Gastrocnemius medialis (tissue), 4 donors: Measurements from ENCODE around the gene MCM3AP. TPM values are rescaled to one million over a fixed set of nuclear protein-coding genes. Genes with fewer than 3 reads are reported as not detected.

Experiments
- ATAC-seq, 2 donors: fragments of 150-250 bp; one replicate each; pipeline ENCODE4 v1.9.1; 2016
- DNase-seq, 2 donors: peaks; one replicate each; pipeline ENCODE4 v3.0.0-alpha.2; 2019
- H3K27ac ChIP-seq, 4 donors: fragments of 200-600 bp; sonication (generic); 1 replicate in 1 of 4; 2 replicates in 3 of 4; pipeline ENCODE4 v1.5.1; 2016 to 2018; ENCODE audit warnings: mild to moderate bottlenecking in 2 of 4, moderate library complexity in 1 of 4
- H3K27me3 ChIP-seq, 3 donors: fragments of 200-600 bp; sonication (generic) in 2 of 3; 1 replicate in 1 of 3; 2 replicates in 2 of 3; pipeline versions ENCODE4 v1.5.1 to v1.6.0; 2016 to 2019; ENCODE audit warnings: mild to moderate bottlenecking in 1 of 3, moderate library complexity in 1 of 3
- H3K36me3 ChIP-seq, 2 donors: fragments of 200-600 bp; sonication (generic) in 1 of 2; one replicate each; pipeline ENCODE4 v1.5.1; 2017 to 2018
- H3K4me1 ChIP-seq, 2 donors: fragments of 200-600 bp; sonication (generic) in 1 of 2; one replicate each; pipeline ENCODE4 v1.5.1; 2016 to 2017; ENCODE audit warnings: mild to moderate bottlenecking in 2 of 2
- H3K4me3 ChIP-seq, 4 donors: fragments of 200-600 bp; sonication (generic) in 3 of 4; 1 replicate in 1 of 4; 2 replicates in 3 of 4; pipeline ENCODE4 v1.5.1; 2016 to 2019; ENCODE audit warnings: mild to moderate bottlenecking in 2 of 4
- H3K9me3 ChIP-seq, 3 donors: fragments of 200-600 bp; sonication (generic) in 2 of 3; 1 replicate in 1 of 3; 2 replicates in 2 of 3; pipeline ENCODE4 v1.5.1; 2016 to 2019
- CTCF ChIP-seq, 5 experiments: fragments of 450-650 bp in 3 of 5; fragments of 200-600 bp in 2 of 5; sonication (generic) in 2 of 5; IDR thresholded peaks in 4 of 5; conservative IDR thresholded peaks in 1 of 5; 1 replicate in 4 of 5; 2 replicates in 1 of 5; pipeline ENCODE4 v1.5.1; 2016 to 2019; ENCODE audit warnings: antibody characterized with exemption in 5 of 5, mild to moderate bottlenecking in 3 of 5, moderate library complexity in 3 of 5
- POLR2A ChIP-seq, 2 donors: fragments of 450-650 bp; IDR thresholded peaks; one replicate each; pipeline ENCODE4 v1.6.1; 2017; ENCODE audit warnings: antibody characterized with exemption in 2 of 2, mild to moderate bottlenecking in 2 of 2, moderate library complexity in 2 of 2
- in situ Hi-C, 4 donors: fragments of 200-750 bp; cut with MboI; loops; one replicate each; pipeline versions ENCODE4 v1.15.0 to v1.8.0; 2017; ENCODE audit warnings: low sequenced_read_pairs in 4 of 4
- intact Hi-C: fragments of 100-400 bp; cut with DNase I; formaldehyde crosslinking; loops from one replicate; pipeline ENCODE4 v1.15.1; 2023; ENCODE audit warnings: low total_unique reads
- total RNA-seq, 4 donors: library from RNA; depleted of rRNA; stranded (reverse); fragments of >200 nt; gene quantifications; one replicate each; pipeline versions ENCODE4 v1.1.0 to v1.2.3, GENCODE V29; 2016

Gene MCM3AP
- total RNA-seq, 4 donors from 2014 or later, result 52.1 to 155 (median 83.2) TPM

GRCh38 chr21:46307625-46308024 is 22.2 kb upstream of the MCM3AP start:
- Histone ChIP-seq H3K27me3 (no peaks in the 10 kb centered on the region), H3K9me3 (no peaks in the 10 kb centered on the region), H3K36me3 (no peaks in the 10 kb centered on the region), H3K27ac (no peak overlapping the region), H3K4me3 (no peak overlapping the region), H3K4me1 (no peaks in the 10 kb centered on the region)
- TF ChIP-seq CTCF (IDR thresholded peaks at IDR 0.05 in 4 of 5, conservative IDR thresholded peaks at IDR 0.05 in 1 of 5), result no peak
- TF ChIP-seq POLR2A (IDR thresholded peaks at IDR 0.05), result no peak
- DNase-seq (no peak), ATAC-seq (no peak)
- in situ Hi-C loops (no loop called here), intact Hi-C loops (no loop called here)

- no peaks in the 10 kb centered on the region for H3K36me3 ChIP-seq
- H3K27me3 ChIP-seq, result peaks cover 0 to 2% (median 0%) of the 10 kb centered on the region in 3 donors
- DNase-seq (no peak), ATAC-seq (no peak)
- no peak overlapping the region for H3K27ac ChIP-seq
- H3K4me1 ChIP-seq, result no peaks in the 10 kb centered on the region
- no peak overlapping the region for H3K4me3 ChIP-seq
- intact Hi-C loops, result no loop called here
- no peak for TF ChIP-seq POLR2A (IDR thresholded peaks at IDR 0.05)
- no peak for TF ChIP-seq CTCF (IDR thresholded peaks at IDR 0.05 in 4 of 5, conservative IDR thresholded peaks at IDR 0.05 in 1 of 5)
- H3K9me3 ChIP-seq, result no peaks in the 10 kb centered on the region
- in situ Hi-C loops, result no loop called here
Measured at GRCh38 chr21:46304955-46305354, 19.5 kb upstream of the MCM3AP start.

GRCh38 chr21:46304437-46304836 is 19.0 kb upstream of the MCM3AP start:
- Histone ChIP-seq H3K27me3 (peaks cover 0 to 7% (median 0%) of the 10 kb centered on the region in 3 donors), H3K9me3 (no peaks in the 10 kb centered on the region), H3K4me1 (no peaks in the 10 kb centered on the region), H3K4me3 (no peak overlapping the region), H3K36me3 (no peaks in the 10 kb centered on the region), H3K27ac (no peak overlapping the region)
- DNase-seq, result no peak
- intact Hi-C loops, result no loop called here
- ATAC-seq, result no peak
- in situ Hi-C loops, result no loop called here
- TF ChIP-seq POLR2A (IDR thresholded peaks at IDR 0.05) (no peak), CTCF (IDR thresholded peaks at IDR 0.05 in 4 of 5, conservative IDR thresholded peaks at IDR 0.05 in 1 of 5) (no peak)

GRCh38 chr21:46301759-46302158 is 16.3 kb upstream of the MCM3AP start:
- H3K27me3 ChIP-seq, result peaks cover 7 to 22% (median 14%) of the 10 kb centered on the region in 3 donors
- H3K27ac ChIP-seq, result no peak overlapping the region
- H3K4me3 ChIP-seq, result no peak overlapping the region
- DNase-seq (no peak), ATAC-seq (no peak)
- H3K4me1 ChIP-seq, result peaks cover 5 to 11% of the 10 kb centered on the region in 2 donors
- no peaks in the 10 kb centered on the region for H3K9me3 ChIP-seq
- in situ Hi-C loops, result no loop called here
- no peak for TF ChIP-seq CTCF (IDR thresholded peaks at IDR 0.05 in 4 of 5, conservative IDR thresholded peaks at IDR 0.05 in 1 of 5)
- TF ChIP-seq POLR2A (IDR thresholded peaks at IDR 0.05), result no peak
- intact Hi-C loops, result no loop called here
- H3K36me3 ChIP-seq, result no peaks in the 10 kb centered on the region

GRCh38 chr21:46299167-46299566 is 13.8 kb upstream of the MCM3AP start:
- DNase-seq (no peak), ATAC-seq (no peak)
- no peaks in the 10 kb centered on the region for H3K36me3 ChIP-seq
- no peak for TF ChIP-seq POLR2A (IDR thresholded peaks at IDR 0.05)
- no peak for TF ChIP-seq CTCF (IDR thresholded peaks at IDR 0.05 in 4 of 5, conservative IDR thresholded peaks at IDR 0.05 in 1 of 5)
- intact Hi-C loops, result no loop called here
- H3K4me3 ChIP-seq, result no peak overlapping the region
- H3K9me3 ChIP-seq, result no peaks in the 10 kb centered on the region
- H3K27me3 ChIP-seq, result peaks cover 7 to 27% (median 14%) of the 10 kb centered on the region in 3 donors
- H3K27ac ChIP-seq, result no peak overlapping the region
- H3K4me1 ChIP-seq, result peaks cover 9 to 11% of the 10 kb centered on the region in 2 donors
- in situ Hi-C loops, result no loop called here
